ENCODE data around the gene GC.
"Not testable (repeated sequence)": the region's sequence is repeated elsewhere in the genome, so short reads cannot be mapped to it uniquely, and the experiment has no call there.

GC gene, protein sequence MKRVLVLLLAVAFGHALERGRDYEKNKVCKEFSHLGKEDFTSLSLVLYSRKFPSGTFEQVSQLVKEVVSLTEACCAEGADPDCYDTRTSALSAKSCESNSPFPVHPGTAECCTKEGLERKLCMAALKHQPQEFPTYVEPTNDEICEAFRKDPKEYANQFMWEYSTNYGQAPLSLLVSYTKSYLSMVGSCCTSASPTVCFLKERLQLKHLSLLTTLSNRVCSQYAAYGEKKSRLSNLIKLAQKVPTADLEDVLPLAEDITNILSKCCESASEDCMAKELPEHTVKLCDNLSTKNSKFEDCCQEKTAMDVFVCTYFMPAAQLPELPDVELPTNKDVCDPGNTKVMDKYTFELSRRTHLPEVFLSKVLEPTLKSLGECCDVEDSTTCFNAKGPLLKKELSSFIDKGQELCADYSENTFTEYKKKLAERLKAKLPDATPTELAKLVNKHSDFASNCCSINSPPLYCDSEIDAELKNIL

DNA sequence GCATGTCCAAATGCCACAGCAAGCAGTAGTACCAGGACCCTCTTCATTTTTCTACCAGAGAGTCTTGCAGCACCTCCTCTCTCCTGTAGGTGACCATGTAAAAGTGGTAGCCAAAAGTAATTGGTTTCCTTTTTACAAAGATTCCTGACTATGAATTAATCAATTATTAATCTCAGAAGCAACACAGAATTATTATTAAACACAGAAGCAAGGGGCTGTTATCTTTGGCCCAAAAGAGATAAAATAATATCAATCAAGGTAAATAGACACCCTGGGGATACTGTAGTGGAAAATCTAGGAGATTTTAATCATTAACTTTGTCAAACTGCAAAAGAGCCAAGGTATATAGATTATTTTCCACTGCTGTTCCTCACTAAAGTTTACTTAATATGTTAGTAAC is at the start of gene GC:
Gene GC (minus strand): TSS at position 108 of the 400 bp plus-strand sequence. CDS start 61 bp downstream, at position 47.
- no peak for DNase-seq

GRCh38 chr4:71833232-71833900 is 49.5 kb upstream of the GC start:
- no peak for DNase-seq

GRCh38 chr4:71832049-71832448 is 48.2 kb upstream of the GC start:
- DNase-seq, result no peak

GRCh38 chr4:71830497-71831190 is 46.8 kb upstream of the GC start:
- DNase-seq, result no peak

DNA sequence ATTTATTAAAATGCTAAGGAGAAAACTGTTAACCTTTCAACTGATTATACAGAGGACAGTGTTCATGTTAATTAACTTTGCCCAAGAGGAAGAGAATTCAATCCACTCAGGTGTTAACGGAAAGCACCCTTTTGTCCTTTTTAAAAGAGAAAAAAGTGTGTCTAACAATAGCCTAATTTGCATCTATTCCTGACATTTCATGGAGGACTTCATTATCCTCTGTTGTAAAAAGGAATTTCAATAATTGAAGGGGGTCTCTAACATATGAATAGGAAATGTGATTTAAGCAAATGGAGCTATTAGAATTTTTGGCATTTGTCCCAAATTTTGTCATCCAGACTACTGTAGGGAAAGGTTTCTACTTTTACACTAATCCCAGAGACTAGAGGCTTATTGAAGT is 44.6 kb upstream of the GC start:
- no peak for DNase-seq

DNA sequence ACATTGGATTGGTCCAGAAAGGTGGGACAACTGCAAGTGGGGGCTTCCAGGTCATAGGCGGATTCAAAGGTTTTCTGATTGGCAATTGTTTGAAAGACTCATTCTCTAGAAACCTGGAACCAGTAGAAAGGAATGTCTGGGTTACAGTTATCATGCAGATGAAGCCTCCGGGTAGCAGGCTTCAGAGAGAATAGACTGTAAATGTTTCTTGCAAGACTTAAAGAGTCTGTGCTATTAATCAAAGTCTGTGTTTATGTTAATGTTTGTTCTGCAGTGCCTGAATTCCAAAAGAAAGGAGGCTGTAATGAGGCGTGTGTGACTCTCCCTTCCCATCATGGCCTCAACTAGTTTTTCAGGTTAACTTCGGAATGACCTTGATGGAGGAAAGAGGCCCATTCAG is 43.9 kb upstream of the GC start:
- DNase-seq, result no peak

DNA sequence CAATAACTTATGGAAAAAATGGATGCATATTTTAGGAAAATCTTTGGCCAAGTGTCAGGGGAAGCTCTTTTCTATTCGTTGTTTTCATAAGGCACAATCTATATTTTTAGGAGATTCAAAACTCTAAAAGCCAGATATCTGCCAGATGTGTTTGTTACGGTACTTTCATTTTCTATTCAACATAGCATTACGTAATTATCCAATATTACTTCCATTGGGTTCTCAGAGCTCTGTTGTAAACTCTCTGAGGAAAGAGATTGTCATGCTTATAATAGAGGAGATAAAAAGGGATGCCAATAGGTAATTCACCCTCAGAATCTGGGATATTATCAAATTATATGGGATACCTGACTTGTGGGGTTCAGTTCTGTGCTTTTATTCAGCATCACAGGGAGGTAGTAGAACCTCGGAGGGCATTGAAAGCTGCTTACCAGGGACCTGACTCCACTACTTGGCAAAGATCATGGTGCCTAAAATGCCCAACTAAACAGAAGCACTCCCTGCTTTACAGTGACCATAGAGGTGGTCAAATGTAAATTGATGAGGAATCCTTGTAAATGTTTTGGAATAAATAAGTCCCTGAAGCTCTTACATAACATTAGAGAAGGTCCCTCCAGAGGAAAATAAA is 32.9 kb upstream of the GC start:
- DNase-seq, result no peak

DNA sequence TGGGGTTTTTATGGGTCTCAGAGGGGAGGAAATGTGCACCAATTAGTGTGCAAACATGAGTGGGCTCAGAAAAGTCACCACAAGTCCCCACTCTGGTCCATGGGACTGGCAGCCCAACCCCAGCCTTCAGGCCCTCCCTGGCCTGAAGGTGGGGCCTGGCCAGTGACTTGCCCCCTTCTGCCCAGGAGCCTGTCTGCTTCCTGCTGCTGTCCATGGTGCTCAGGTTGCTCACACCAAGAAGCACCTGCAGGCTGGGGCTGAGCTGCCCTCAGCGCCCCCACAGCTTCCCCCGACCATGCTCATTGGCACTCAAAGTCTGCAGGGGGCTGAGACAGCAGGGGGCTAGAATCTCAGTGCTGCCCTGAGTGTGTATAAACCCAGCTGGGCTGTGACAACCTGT is 30.6 kb upstream of the GC start:
- DNase-seq, result no peak

DNA sequence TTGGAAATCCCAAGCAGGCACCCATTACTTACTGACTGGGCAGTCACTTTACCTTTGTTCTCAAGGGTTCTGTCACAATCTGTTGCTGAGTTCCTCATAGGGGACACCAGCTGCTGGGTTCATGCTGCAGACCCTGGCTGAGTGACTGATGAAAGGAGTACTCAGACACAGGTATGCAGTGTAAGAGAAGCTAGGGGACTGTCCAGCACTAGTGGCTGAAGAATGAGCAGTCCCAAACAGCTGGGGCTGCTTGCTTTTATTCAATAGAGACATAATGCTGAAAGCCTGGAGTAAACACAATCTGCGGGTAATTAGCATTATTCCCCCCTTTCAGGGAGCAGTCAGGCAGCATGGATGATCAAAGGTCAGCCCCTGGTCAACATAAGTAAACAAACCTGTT is 25.9 kb upstream of the GC start:
- not testable (repeated sequence) for DNase-seq

GRCh38 chr4:71807469-71807868 is 23.6 kb upstream of the GC start:
- no peak for DNase-seq

- DNase-seq, result not testable (repeated sequence)
Observed at GRCh38 chr4:71805230-71805629, 21.4 kb upstream of the GC start.

DNA sequence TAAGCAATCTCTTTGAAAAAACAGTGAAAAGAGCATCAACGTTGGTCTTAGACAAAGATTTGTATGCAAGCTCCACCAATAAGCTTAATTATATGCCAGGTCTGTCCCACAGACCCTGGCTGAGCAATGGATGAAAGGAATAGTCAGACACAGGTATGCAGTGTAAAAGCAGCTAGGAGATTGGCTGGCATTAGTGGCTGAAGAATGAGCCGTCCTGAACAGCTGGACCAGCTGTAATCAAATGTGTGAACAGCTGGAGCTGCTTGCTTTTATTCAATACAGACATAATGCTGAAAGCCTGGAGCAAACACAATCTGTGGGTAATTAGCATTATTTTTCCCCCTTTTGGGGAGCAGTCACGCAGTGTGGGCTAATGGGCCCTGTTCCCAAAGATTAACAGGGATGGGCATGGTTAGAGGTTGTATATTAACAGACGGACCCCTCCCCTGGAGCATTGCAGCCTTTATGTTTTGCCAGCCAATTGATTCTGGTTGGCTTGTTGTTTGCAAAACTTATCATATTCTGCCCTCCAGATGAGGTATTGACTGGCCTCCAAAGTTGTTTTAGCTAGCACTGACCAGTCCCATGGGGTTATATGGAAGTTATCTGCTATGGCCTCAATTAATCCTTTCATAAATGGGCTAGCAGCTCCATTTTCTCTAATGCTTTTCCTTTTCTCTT is 20.3 kb upstream of the GC start:
- not testable (repeated sequence) for DNase-seq

DNA sequence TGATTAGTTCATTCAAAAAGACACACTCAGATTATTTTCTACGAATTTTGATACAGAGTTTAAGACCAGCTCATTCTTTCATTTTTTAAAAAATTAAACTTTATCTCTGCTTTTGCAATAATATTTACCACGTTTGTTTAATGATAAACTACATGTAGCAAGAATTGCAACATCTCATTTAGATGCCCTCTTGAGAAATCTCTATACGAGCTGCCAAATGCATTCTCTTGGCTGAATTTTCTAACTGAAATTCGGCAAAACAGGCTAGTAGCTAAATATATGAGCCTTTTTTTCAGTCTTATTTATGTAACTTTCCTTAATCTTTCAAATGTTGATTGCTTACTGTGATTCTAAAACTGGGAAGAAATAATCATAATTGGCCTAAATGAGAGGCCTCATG is 2.1 kb upstream of the GC start:
- DNase-seq, result no peak

DNA sequence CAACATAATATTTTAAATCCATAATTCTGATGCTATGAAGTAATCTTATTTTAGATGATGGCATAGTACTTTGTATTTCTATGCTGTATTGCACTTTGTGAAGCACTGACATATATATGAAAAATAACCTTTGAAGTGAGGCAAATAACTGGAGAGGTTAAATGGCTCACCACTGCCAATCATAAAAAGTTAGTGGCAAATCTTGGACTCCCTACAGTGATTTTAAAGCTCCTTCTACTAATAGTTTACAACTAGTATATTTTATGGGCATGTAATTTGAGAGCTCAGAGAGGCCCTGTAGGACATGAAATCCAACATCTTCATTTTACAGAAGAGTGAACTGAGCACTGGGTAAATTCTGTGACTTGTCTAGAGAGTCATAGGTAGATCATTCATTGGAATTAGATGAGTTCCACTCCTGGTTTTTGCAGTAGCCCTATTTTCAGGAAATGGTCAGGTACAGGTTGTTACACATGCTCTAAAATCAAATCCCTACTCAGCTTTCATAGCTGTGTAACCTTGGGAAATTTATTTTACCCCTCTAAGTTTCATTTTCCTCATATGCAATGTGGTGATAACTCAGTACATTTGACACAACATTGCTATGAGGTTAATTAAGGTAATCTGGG is 804 bp upstream of the GC start:
- no peak for DNase-seq

DNA sequence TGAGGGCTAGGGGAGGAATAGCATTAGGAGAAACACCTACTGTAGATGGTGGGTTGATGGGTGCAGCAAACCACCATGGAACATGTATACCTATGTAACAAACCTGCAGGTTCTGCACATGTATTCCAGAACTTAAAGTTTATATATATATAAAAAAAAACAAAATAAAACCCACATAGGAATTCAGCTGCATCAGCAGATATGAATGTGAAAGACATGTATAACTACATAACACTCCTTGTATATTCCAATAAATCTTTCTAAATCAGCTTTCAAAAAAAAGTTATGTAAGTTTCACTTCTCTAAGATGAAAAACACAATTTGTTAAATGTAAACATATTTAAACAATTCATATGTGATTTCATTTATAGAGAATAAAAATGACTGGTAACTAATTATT is 6.0 kb downstream of the GC start:
- no peak for DNase-seq

GRCh38 chr4:71775449-71775848 is 8.4 kb downstream of the GC start:
- DNase-seq, result no peak

DNA sequence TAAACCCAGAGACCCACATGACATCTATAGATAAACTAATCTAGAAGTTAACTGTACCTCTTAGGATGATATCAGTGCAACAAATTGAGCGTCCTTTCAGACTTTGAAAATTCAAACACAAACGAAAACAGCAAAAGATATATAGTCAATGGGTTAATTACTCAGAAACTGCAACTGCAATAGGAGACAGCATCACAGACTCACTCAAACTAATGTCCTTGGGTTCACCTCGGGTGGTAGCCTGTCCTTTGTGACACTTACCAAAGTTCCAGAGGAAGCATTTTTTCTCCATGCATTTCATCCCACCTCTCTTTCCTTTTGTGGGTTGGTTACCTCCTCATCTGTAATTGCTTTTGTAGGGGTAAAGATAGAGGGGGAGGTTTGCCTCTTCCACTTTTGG is 9.7 kb downstream of the GC start:
- no peak for DNase-seq

DNA sequence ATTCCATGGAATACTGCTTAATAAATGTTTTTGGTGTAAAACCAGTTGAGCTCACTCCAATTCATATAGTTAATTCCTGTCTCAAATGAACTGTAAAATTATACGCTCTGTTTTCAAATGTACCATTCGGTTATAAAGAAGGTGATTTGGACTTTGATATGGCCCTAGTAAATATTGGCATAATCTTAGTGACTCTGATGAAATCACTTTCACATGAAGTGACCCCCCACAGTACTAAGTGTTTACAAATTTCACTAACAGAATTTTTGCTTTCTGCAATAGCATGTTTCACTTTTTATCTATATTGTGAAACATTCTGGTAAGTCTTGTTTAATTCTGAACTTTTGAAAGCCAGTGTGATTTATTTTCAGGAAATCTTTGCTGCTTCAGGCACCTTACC is 10.9 kb downstream of the GC start:
- no peak for DNase-seq

GRCh38 chr4:71772592-71772991 is 11.3 kb downstream of the GC start:
- no peak for DNase-seq

GRCh38 chr4:71771613-71772012 is 12.3 kb downstream of the GC start:
- DNase-seq, result no peak

GRCh38 chr4:71769434-71769833 is 14.4 kb downstream of the GC start:
- DNase-seq, result no peak

DNA sequence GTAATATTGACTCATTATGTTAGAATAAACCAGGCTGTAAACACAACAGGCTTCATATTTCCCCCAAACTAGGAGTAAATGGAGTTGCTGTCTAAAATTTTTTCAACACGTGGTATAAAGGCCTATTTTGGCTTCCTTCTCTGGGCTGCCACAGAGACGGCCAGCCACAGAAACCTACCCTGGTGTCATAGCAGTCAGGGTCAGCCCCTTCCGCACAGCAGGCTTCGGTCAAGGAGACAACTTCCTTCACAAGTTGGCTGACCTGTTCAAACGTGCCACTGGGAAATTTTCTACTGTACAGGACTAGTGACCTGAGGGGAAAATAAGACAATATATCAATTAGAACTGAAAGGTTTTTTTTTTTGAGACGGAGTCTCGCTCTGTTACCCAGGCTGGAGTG is 15.8 kb downstream of the GC start:
- DNase-seq, result no peak

All from AML-193 (cell line).